GM04504 (cell line): Measurements from ENCODE around the gene HIPK4.
"Not testable (repeated sequence)": the region's sequence is repeated elsewhere in the genome, so short reads cannot be mapped to it uniquely, and the experiment has no call there.

Experiments
- DNase-seq: peaks from one replicate; pipeline ENCODE4 v3.0.0-alpha.2; 2012; ENCODE audit warnings: low read depth

Gene HIPK4

GRCh38 chr19:40390084-40390742 is at the start of gene HIPK4:
Gene HIPK4 (minus strand): TSS chr19:40390181. CDS start chr19:40389902, 279 bp downstream.
- DNase-seq = no peak

GRCh38 chr19:40438284-40438683 is 48.3 kb upstream of the HIPK4 start:
- DNase-seq = no peak

GRCh38 chr19:40433391-40434216 is 43.6 kb upstream of the HIPK4 start:
- DNase-seq = peak; percentile 89

GRCh38 chr19:40432760-40433159 is 42.8 kb upstream of the HIPK4 start:
- DNase-seq = not testable (repeated sequence)

GRCh38 chr19:40431698-40432097 is 41.7 kb upstream of the HIPK4 start:
- DNase-seq = no peak

GRCh38 chr19:40430242-40430641 is 40.3 kb upstream of the HIPK4 start:
- not testable (repeated sequence) for DNase-seq

GRCh38 chr19:40428197-40428596 is 38.2 kb upstream of the HIPK4 start:
- DNase-seq = not testable (repeated sequence)

- peak; percentile 98 for DNase-seq
Observed at GRCh38 chr19:40425450-40426287, 35.7 kb upstream of the HIPK4 start, which contains the start of gene SERTAD1. Gene SERTAD1 (minus strand): TSS chr19:40425992. CDS start chr19:40423546, 2,446 bp downstream.

GRCh38 chr19:40424637-40425449 is 34.9 kb upstream of the HIPK4 start:
- DNase-seq = no peak

- no peak for DNase-seq
Observed at GRCh38 chr19:40423938-40424337, 34.0 kb upstream of the HIPK4 start.

GRCh38 chr19:40422748-40423566 is 33.0 kb upstream of the HIPK4 start:
- DNase-seq = no peak

GRCh38 chr19:40421993-40422747 is 32.2 kb upstream of the HIPK4 start:
- no peak for DNase-seq

GRCh38 chr19:40420766-40421765 is 31.1 kb upstream of the HIPK4 start:
- peak; percentile 87 for DNase-seq

- no peak for DNase-seq
Observed at GRCh38 chr19:40420451-40420765, 30.4 kb upstream of the HIPK4 start.

- no peak for DNase-seq
Observed at GRCh38 chr19:40419780-40420179, 29.8 kb upstream of the HIPK4 start.

GRCh38 chr19:40419066-40419612 is 29.2 kb upstream of the HIPK4 start:
- no peak for DNase-seq

GRCh38 chr19:40418040-40418439 is 28.1 kb upstream of the HIPK4 start:
- DNase-seq = no peak

GRCh38 chr19:40417643-40417981 is 27.6 kb upstream of the HIPK4 start:
- no peak for DNase-seq
